NCI-H1048 (cell line): Measurements from ENCODE around the gene MYBPC1.
A peak's percentile ranks its signal among the peaks of the same experiment; 100 is the strongest.

Experiments
- DNase-seq: peaks from one replicate; lab custom pipeline; 2025; lab: John Stamatoyannopoulos, UW

Gene MYBPC1

GRCh38 chr12:101599311-101599710 lies 4.5 kb downstream of the MYBPC1 start:
- DNase-seq, result no peak

GRCh38 chr12:101599771-101600484 lies 5.2 kb downstream of the MYBPC1 start:
- no peak for DNase-seq

GRCh38 chr12:101604132-101604531 lies 9.4 kb downstream of the MYBPC1 start:
- peak; percentile 24 for DNase-seq

GRCh38 chr12:101607894-101608293 lies 13.1 kb downstream of the MYBPC1 start:
- DNase-seq, result no peak

- DNase-seq, result no peak
Measured at GRCh38 chr12:101608301-101609133, 13.7 kb downstream of the MYBPC1 start.

GRCh38 chr12:101609198-101609597 lies 14.4 kb downstream of the MYBPC1 start:
- DNase-seq, result no peak

GRCh38 chr12:101612160-101612916 lies 17.6 kb downstream of the MYBPC1 start:
- DNase-seq, result no peak

GRCh38 chr12:101616027-101616494 lies 21.3 kb downstream of the MYBPC1 start:
- no peak for DNase-seq

GRCh38 chr12:101619026-101619786 lies 24.4 kb downstream of the MYBPC1 start:
- no peak for DNase-seq

- DNase-seq, result no peak
Measured at GRCh38 chr12:101619858-101620761, 25.3 kb downstream of the MYBPC1 start.

- no peak for DNase-seq
Measured at GRCh38 chr12:101620762-101621133, 26.0 kb downstream of the MYBPC1 start.

GRCh38 chr12:101628676-101629075 lies 33.9 kb downstream of the MYBPC1 start:
- no peak for DNase-seq

- no peak for DNase-seq
Measured at GRCh38 chr12:101634724-101635123, 40.0 kb downstream of the MYBPC1 start.

- DNase-seq, result no peak
Measured at GRCh38 chr12:101637936-101638335, 43.2 kb downstream of the MYBPC1 start.

- no peak for DNase-seq
Measured at GRCh38 chr12:101642115-101643067, 47.6 kb downstream of the MYBPC1 start.

- no peak for DNase-seq
Measured at GRCh38 chr12:101647711-101648110, 52.9 kb downstream of the MYBPC1 start.

- no peak for DNase-seq
Measured at GRCh38 chr12:101648195-101648594, 53.4 kb downstream of the MYBPC1 start.

- DNase-seq, result no peak
Measured at GRCh38 chr12:101650346-101651117, 55.8 kb downstream of the MYBPC1 start.

- no peak for DNase-seq
Measured at GRCh38 chr12:101653030-101653429, 58.3 kb downstream of the MYBPC1 start.
